Kidney capillary endothelial cell (primary cell): ENCODE data around the gene NOL4L.

Experiments
- DNase-seq: peaks from one replicate; pipeline ENCODE4 v3.0.0-alpha.2; 2018; ENCODE audit warnings: low spot score

NOL4L gene

GRCh38 chr20:32523613-32524213 is 61.4 kb downstream of the NOL4L start:
- DNase-seq = no peak

- DNase-seq = peak; percentile 58
These were observed 62.1 kb downstream of the NOL4L start for GRCh38 chr20:32522776-32523612.

GRCh38 chr20:32522526-32522775 is 62.7 kb downstream of the NOL4L start:
- no peak for DNase-seq

GRCh38 chr20:32521780-32522525 is 63.2 kb downstream of the NOL4L start:
- peak; percentile 67 for DNase-seq

- DNase-seq = no peak
These were observed 64.3 kb downstream of the NOL4L start for GRCh38 chr20:32520927-32521203.

GRCh38 chr20:32519381-32519730 is 65.8 kb downstream of the NOL4L start:
- no peak for DNase-seq

- DNase-seq = no peak
These were observed 66.3 kb downstream of the NOL4L start for GRCh38 chr20:32518593-32519380.

- no peak for DNase-seq
These were observed 67.1 kb downstream of the NOL4L start for GRCh38 chr20:32517914-32518592.

- DNase-seq = no peak
These were observed 67.6 kb downstream of the NOL4L start for GRCh38 chr20:32517518-32517873.

GRCh38 chr20:32516583-32517517 is 68.3 kb downstream of the NOL4L start:
- DNase-seq = peak; percentile 82

GRCh38 chr20:32515631-32516101 is 69.5 kb downstream of the NOL4L start:
- no peak for DNase-seq

GRCh38 chr20:32514760-32515159 is 70.4 kb downstream of the NOL4L start:
- DNase-seq = no peak

GRCh38 chr20:32513031-32513866 is 71.9 kb downstream of the NOL4L start:
- DNase-seq = no peak

GRCh38 chr20:32512047-32512385 is 73.1 kb downstream of the NOL4L start:
- DNase-seq = no peak

- DNase-seq = no peak
These were observed 73.6 kb downstream of the NOL4L start for GRCh38 chr20:32511358-32512046.

- DNase-seq = no peak
These were observed 74.4 kb downstream of the NOL4L start for GRCh38 chr20:32510601-32511357.

GRCh38 chr20:32510120-32510600 is 75.0 kb downstream of the NOL4L start:
- DNase-seq = no peak

GRCh38 chr20:32509639-32510066 is 75.5 kb downstream of the NOL4L start:
- peak; percentile 61 for DNase-seq

GRCh38 chr20:32508775-32509119 is 76.4 kb downstream of the NOL4L start:
- DNase-seq = no peak
